HL-60/S4 treated with retinoic acid at 250 ng/mL for 4 days and 3 days (cell line): ENCODE results near the gene RLN1.
"Not testable (repeated sequence)": the region's sequence is repeated elsewhere in the genome, so short reads cannot be mapped to it uniquely, and the experiment has no call there.

Experiments used
- in situ Hi-C: fragments of 300-500 bp; cut with MboI; formaldehyde crosslinking; loops from 2 replicates; pipeline ENCODE4 v1.7.0; 2022; ENCODE audit warnings: low sequenced_read_pairs

Gene RLN1

DNA sequence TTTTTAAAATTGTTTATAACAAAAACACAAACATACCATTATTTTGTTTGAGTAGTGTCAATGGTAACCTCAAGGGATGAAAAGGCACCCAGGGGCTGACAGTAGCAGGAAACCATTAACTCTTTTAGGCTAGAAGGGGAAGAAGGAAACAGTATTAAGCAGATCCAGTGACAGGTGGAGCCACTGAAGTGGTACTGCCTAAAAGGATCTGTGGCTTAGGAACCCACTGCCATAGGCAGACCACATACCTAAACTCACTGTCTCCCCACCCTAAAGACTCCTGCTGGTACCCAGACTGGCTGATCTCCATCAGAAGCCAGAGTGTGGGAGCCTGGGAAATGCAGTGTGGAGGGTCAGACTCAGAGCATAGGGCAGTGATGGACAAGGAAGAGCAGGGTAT lies 13.5 kb downstream of the RLN1 start:
- in situ Hi-C loops: no loop called here

DNA sequence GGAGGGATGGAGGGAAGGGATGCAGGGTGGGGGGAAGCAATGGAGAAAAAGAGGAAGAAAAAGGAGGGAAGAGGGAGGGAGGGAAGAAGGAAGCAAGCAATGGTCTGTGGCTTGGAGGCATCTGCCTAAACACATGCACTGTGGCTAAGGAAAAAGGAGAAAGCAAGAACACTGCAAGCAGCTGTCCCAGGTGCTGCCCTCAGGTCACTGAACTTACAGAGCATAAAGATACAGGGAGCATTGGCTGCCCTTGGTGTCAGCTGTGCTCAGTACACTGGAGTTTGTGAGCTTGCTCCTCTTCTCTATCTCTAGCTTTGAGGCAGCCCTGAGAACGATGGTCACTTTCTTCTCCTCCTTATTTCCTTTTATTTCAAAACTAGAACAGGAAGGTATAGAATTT lies 18.1 kb downstream of the RLN1 start:
- in situ Hi-C loops: not testable (repeated sequence)

- in situ Hi-C loops: no loop called here
Measured at GRCh38 chr9:5321058-5321457, 18.6 kb downstream of the RLN1 start.

DNA sequence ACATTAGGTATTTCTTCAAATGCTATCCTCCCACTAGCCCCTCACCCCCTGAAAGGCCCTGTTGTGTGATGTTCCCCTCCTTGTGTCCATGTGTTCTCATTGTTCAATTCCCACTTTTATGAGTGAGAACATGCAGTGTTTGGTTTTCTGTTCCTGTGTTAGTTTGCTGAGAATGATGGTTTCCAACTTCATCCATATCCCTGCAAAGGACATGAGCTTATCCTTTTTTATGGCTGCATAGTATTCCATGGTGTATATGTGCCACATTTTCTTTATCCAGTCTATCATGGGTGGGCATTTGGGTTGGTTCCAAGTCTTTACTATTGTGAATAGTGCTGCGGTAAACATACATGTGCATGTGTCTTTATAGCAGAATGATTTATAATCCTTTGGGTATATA lies 23.3 kb downstream of the RLN1 start:
- in situ Hi-C loops: not testable (repeated sequence)

GRCh38 chr9:5315187-5315923 lies 24.3 kb downstream of the RLN1 start:
- in situ Hi-C loops: no loop called here

GRCh38 chr9:5310851-5311250 lies 28.8 kb downstream of the RLN1 start:
- in situ Hi-C loops: no loop called here

- in situ Hi-C loops: no loop called here
Measured at GRCh38 chr9:5305741-5306140, 33.9 kb downstream of the RLN1 start.

GRCh38 chr9:5303840-5304795 lies 35.6 kb downstream of the RLN1 start, which contains the start of gene RLN2:
Gene RLN2, minus strand, starts transcription at chr9:5304716. Its CDS starts 136 bp downstream, at chr9:5304580.
- in situ Hi-C loops: not testable (repeated sequence)

- in situ Hi-C loops: no loop called here
Measured at GRCh38 chr9:5301544-5301943, 38.1 kb downstream of the RLN1 start.

- in situ Hi-C loops: no loop called here
Measured at GRCh38 chr9:5292141-5292540, 47.5 kb downstream of the RLN1 start.

DNA sequence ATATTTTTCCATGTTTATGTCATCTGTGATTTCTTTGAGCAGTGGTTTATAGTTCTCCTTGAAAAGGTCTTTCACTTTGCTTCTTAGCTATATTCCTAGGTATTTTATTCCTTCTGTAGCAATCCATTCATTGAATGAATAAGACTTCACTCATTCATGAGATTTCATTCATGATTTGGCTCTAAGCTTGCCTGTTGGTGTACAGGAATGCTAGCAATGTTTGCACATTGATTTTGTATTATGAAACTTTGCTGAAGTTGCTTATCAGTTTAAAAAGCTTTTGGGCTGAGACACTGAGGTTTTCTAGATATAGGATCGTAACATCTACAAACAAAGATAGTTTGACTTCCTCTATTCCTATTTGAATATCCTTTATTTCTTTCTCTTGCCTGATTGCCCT lies 51.1 kb downstream of the RLN1 start:
- in situ Hi-C loops: no loop called here

- in situ Hi-C loops: no loop called here
Measured at GRCh38 chr9:5286262-5286661, 53.4 kb downstream of the RLN1 start.
